Pancreas (tissue), 10 donors: ENCODE results near the gene SPDYE3. TPM values are rescaled to one million over a fixed set of nuclear protein-coding genes. Genes with fewer than 3 reads are reported as not detected.

Experiments used
- ATAC-seq, 4 donors: fragments of 200-7000 bp; cut with Tn5 transposase; one replicate each; pipeline versions ENCODE4 v1.8.0 to v1.9.1; 2020; ENCODE audit warnings: mild to moderate bottlenecking in 4 of 4, moderate library complexity in 4 of 4
- DNase-seq, 6 donors: peaks; one replicate each; pipeline ENCODE4 v3.0.0-alpha.2; 2020
- FAIRE-seq: peaks from 2 replicates; lab custom pipeline; 2012; peaks lifted over from hg19 to GRCh38; lab: Jason Lieb, UNC
- H3K27ac ChIP-seq, 4 donors: fragments of 200-600 bp; sonication (generic); 1 replicate in 3 of 4; 2 replicates in 1 of 4; pipeline versions ENCODE4 v1.5.0 to v1.8.0; 2020
- H3K27me3 ChIP-seq, 4 donors: fragments of 200-600 bp; one replicate each; pipeline ENCODE4 v1.8.0; 2021
- H3K36me3 ChIP-seq, 3 donors: fragments of 200-600 bp; sonication (generic) in 1 of 3; one replicate each; pipeline versions ENCODE4 v1.5.0 to v1.8.0; 2020 to 2021
- H3K4me1 ChIP-seq, 3 donors: fragments of 200-600 bp; one replicate each; pipeline ENCODE4 v1.8.0; 2021
- H3K4me3 ChIP-seq, 4 donors: fragments of 200-600 bp; sonication (generic) in 2 of 4; one replicate each; pipeline versions ENCODE4 v1.5.0 to v1.8.0; 2020 to 2021
- H3K9me3 ChIP-seq, 4 donors: fragments of 200-600 bp; one replicate each; pipeline ENCODE4 v1.8.0; 2021
- CTCF ChIP-seq, 4 donors: fragments of 200-600 bp; sonication (generic) in 3 of 4; IDR thresholded peaks; one replicate each; pipeline versions ENCODE4 v1.5.0 to v1.8.0; 2021; ENCODE audit warnings: antibody characterized with exemption in 4 of 4
- WGBS, 2 donors: extraction: QIAGEN DNeasy Blood & Tissue Kit; methylation state at CpG; one replicate each; pipeline ENCODE4 v1.1.7; 2013; 5-methylcytosine and 5-hydroxymethylcytosine counted together
- intact Hi-C, 3 donors: fragments of 100-400 bp; cut with DNase I; formaldehyde crosslinking; loops; one replicate each; pipeline versions ENCODE4 v1.11.1 to v1.14.2; 2022
- polyA plus RNA-seq, 2 donors: library from polyadenylated mRNA; stranded (reverse); fragments of 200-250 nt; gene quantifications; one replicate each; pipeline ENCODE4 v1.2.3, GENCODE V29; 2013
- total RNA-seq, 6 donors: library from RNA; stranded (reverse); fragmentation: NEBNext Ultra II Directional in 4 of 6; extraction: Animal tissue kit (Norgen Biotek cat#: 25700) in 4 of 6; gene quantifications; one replicate each; pipeline versions ENCODE4 v1.2.1 to v1.2.4, GENCODE V29; 2021 to 2023
- donor health status: healthy with polysubstance abuse.
- donor health status: DM: no; HTN: no; CAD: no; lungs with moderate emphysema.
- donor health status: DM: no; HTN: no; CAD: no.
- donor health status: control.
- donor health status: control.
- donor health status: Bipolar disorder and iron deficiency.
- donor health status: DM: yes; HTN: yes; CAD: no.
- donor health status: DM: no; HTN: no; CAD: no.
- donor health status: DM: no; HTN: no; CAD: no.
- donor health status: DM: yes; HTN: yes; CAD: no.

The SPDYE3 gene
- total and polyA plus RNA-seq, 8 donors: 0.08 to 0.09 TPM; not detected in 6

GRCh38 chr7:100367676-100368613 is 60.4 kb downstream of the SPDYE3 start:
- intact Hi-C loops: no loop called here
- Histone ChIP-seq H3K36me3 (no peaks in the 10 kb centered on the region), H3K27me3 (no peaks in the 10 kb centered on the region), H3K4me3 (no peak overlapping the region), H3K4me1 (no peaks in the 10 kb centered on the region), H3K9me3 (no peaks in the 10 kb centered on the region), H3K27ac (peak overlapping the region in 2 of 4 donors; percentile 43 to 57)
- DNase-seq (no peak), ATAC-seq (peak in 2 of 4 donors; percentile 25 to 36), FAIRE-seq (no peak)
- 90 to 91% methylated on average over 12 of the region's 12 CpGs for WGBS, 2 donors
- TF ChIP-seq CTCF (IDR thresholded peaks at IDR 0.05): no peak

GRCh38 chr7:100369105-100369504 is 61.6 kb downstream of the SPDYE3 start:
- Histone ChIP-seq H3K36me3 (no peaks in the 10 kb centered on the region), H3K27ac (peak overlapping the region in 2 of 4 donors; percentile 57 to 71), H3K4me1 (no peaks in the 10 kb centered on the region), H3K9me3 (no peaks in the 10 kb centered on the region), H3K27me3 (no peaks in the 10 kb centered on the region), H3K4me3 (no peak overlapping the region)
- no peak for TF ChIP-seq CTCF (IDR thresholded peaks at IDR 0.05)
- no peak for FAIRE-seq
- WGBS, 2 donors: 69 to 72% methylated on average over 6 of the region's 6 CpGs
- peak in 3 of 4 donors; percentile 31 to 72 (median 61) for ATAC-seq
- intact Hi-C loops: no loop called here
- peak in 1 of 6 donors; percentile 62 for DNase-seq

GRCh38 chr7:100370303-100370702 is 62.8 kb downstream of the SPDYE3 start:
- no peak for TF ChIP-seq CTCF (IDR thresholded peaks at IDR 0.05)
- Histone ChIP-seq H3K36me3 (no peaks in the 10 kb centered on the region), H3K9me3 (no peaks in the 10 kb centered on the region), H3K4me1 (no peaks in the 10 kb centered on the region), H3K27me3 (no peaks in the 10 kb centered on the region), H3K27ac (peak overlapping the region in 1 of 4 donors; percentile 71), H3K4me3 (no peak overlapping the region)
- ATAC-seq (no peak), DNase-seq (no peak), FAIRE-seq (no peak)
- intact Hi-C loops: no loop called here
- WGBS, 2 donors: 33 to 40% methylated on average over 4 of the region's 4 CpGs

- DNase-seq: no peak
- H3K9me3 ChIP-seq: no peaks in the 10 kb centered on the region
- no peak for TF ChIP-seq CTCF (IDR thresholded peaks at IDR 0.05)
- no peak overlapping the region for H3K27ac ChIP-seq
- H3K4me3 ChIP-seq: no peak overlapping the region
- H3K36me3 ChIP-seq: no peaks in the 10 kb centered on the region
- H3K4me1 ChIP-seq: no peaks in the 10 kb centered on the region
- intact Hi-C loops: no loop called here
- no peak for ATAC-seq
- no peaks in the 10 kb centered on the region for H3K27me3 ChIP-seq
- 73 to 74% methylated on average over 6 of the region's 6 CpGs for WGBS, 2 donors
- FAIRE-seq: no peak
These were observed 63.2 kb downstream of the SPDYE3 start for GRCh38 chr7:100370746-100371145.
